IPS DF 6.9 (cell line): ENCODE measurements around the gene NMT2.
"Not testable (repeated sequence)": the region's sequence is repeated elsewhere in the genome, so short reads cannot be mapped to it uniquely, and the experiment has no call there.

Source experiments
- DNase-seq: peaks from one replicate; pipeline ENCODE4 v3.0.0-alpha.2; 2013; ENCODE audit warnings: low read depth, low spot score
- H3K27ac ChIP-seq: one replicate; pipeline ENCODE4 v1.5.1; 2013; ENCODE audit warnings: low read length, control low read depth
- H3K27me3 ChIP-seq: 2 replicates; pipeline ENCODE4 v1.6.1; 2013; ENCODE audit warnings: mild to moderate bottlenecking, low read length; ENCODE audit not compliant: control insufficient read depth, insufficient read depth
- H3K36me3 ChIP-seq: 2 replicates; pipeline ENCODE4 v1.6.1; 2013; ENCODE audit warnings: low read length; ENCODE audit not compliant: control insufficient read depth, insufficient read depth
- H3K4me1 ChIP-seq: 2 replicates; pipeline ENCODE4 v1.6.1; 2013; ENCODE audit warnings: low read length; ENCODE audit not compliant: control insufficient read depth, insufficient read depth
- H3K4me3 ChIP-seq: 2 replicates; pipeline ENCODE4 v1.5.1; 2013; ENCODE audit warnings: mild to moderate bottlenecking, low read length
- H3K9me3 ChIP-seq: 2 replicates; pipeline ENCODE4 v1.6.1; 2013; ENCODE audit warnings: low read length, inconsistent platforms; ENCODE audit not compliant: control insufficient read depth, insufficient read depth
- WGBS: extraction: QIAGEN DNeasy Blood & Tissue Kit; methylation state at CpG from one replicate; pipeline ENCODE4 v1.1.7; 2013; ENCODE audit warnings: mixed read lengths, missing lambda C conversion rate; ENCODE audit not compliant: insufficient read length, insufficient coverage; 5-methylcytosine and 5-hydroxymethylcytosine counted together

The NMT2 gene

GRCh38 chr10:15168291-15168785 is at the start of gene NMT2:
Gene NMT2, minus strand, starts transcription at chr10:15168693. Its CDS starts 81 bp downstream, at chr10:15168612.
- DNase-seq = peak; percentile 39
- H3K4me1 ChIP-seq = no peaks in the 10 kb centered on the region; the same call in 1 of the 2 replicates
- H3K9me3 ChIP-seq = no peaks in the 10 kb centered on the region
- no peaks in the 10 kb centered on the region for H3K36me3 ChIP-seq
- no CpG with 5 or more reads among the region's 70 CpGs for WGBS
- H3K4me3 ChIP-seq = peak within 1 kb of the TSS; percentile 77; the same call in 1 of the 2 replicates
- no peak within 1 kb of the TSS for H3K27ac ChIP-seq
- H3K27me3 ChIP-seq = no peaks in the 10 kb centered on the region

GRCh38 chr10:15216700-15217099 is 48.2 kb upstream of the NMT2 start:
- DNase-seq = no peak
- no peaks in the 10 kb centered on the region for H3K4me1 ChIP-seq
- no peaks in the 10 kb centered on the region for H3K9me3 ChIP-seq
- no peak overlapping the region for H3K4me3 ChIP-seq
- no peak overlapping the region for H3K27ac ChIP-seq
- H3K36me3 ChIP-seq = no peaks in the 10 kb centered on the region
- no CpG with 5 or more reads among the region's 6 CpGs for WGBS
- H3K27me3 ChIP-seq = no peaks in the 10 kb centered on the region

- no peak for DNase-seq
- no peaks in the 10 kb centered on the region for H3K4me1 ChIP-seq
- no peak overlapping the region for H3K4me3 ChIP-seq
- no peaks in the 10 kb centered on the region for H3K9me3 ChIP-seq
- no CpG with 5 or more reads among the region's 17 CpGs for WGBS
- H3K27me3 ChIP-seq = no peaks in the 10 kb centered on the region
- H3K36me3 ChIP-seq = no peaks in the 10 kb centered on the region
- H3K27ac ChIP-seq = no peak overlapping the region
Observed at GRCh38 chr10:15214237-15214636, 45.7 kb upstream of the NMT2 start.

- H3K9me3 ChIP-seq = no peaks in the 10 kb centered on the region
- no peaks in the 10 kb centered on the region for H3K4me1 ChIP-seq
- no peak overlapping the region for H3K27ac ChIP-seq
- no CpG with 5 or more reads among the region's 18 CpGs for WGBS
- H3K4me3 ChIP-seq = no peak overlapping the region
- no peaks in the 10 kb centered on the region for H3K36me3 ChIP-seq
- no peaks in the 10 kb centered on the region for H3K27me3 ChIP-seq
- DNase-seq = no peak
Observed at GRCh38 chr10:15213461-15213861, 45.0 kb upstream of the NMT2 start.

GRCh38 chr10:15211464-15211979 is 43.0 kb upstream of the NMT2 start:
- Histone ChIP-seq H3K27ac (no peak overlapping the region), H3K4me3 (no peak overlapping the region), H3K27me3 (no peaks in the 10 kb centered on the region), H3K36me3 (no peaks in the 10 kb centered on the region), H3K4me1 (no peaks in the 10 kb centered on the region), H3K9me3 (no peaks in the 10 kb centered on the region)
- no peak for DNase-seq
- no CpG with 5 or more reads among the region's 6 CpGs for WGBS

GRCh38 chr10:15210521-15210920 is 42.0 kb upstream of the NMT2 start:
- no peaks in the 10 kb centered on the region for H3K27me3 ChIP-seq
- no peaks in the 10 kb centered on the region for H3K36me3 ChIP-seq
- no peak overlapping the region for H3K27ac ChIP-seq
- DNase-seq = no peak
- no peaks in the 10 kb centered on the region for H3K4me1 ChIP-seq
- H3K4me3 ChIP-seq = no peak overlapping the region
- WGBS = no CpG with 5 or more reads among the region's 8 CpGs
- H3K9me3 ChIP-seq = no peaks in the 10 kb centered on the region

- H3K4me1 ChIP-seq = no peaks in the 10 kb centered on the region
- peak; percentile 68 for DNase-seq
- H3K27me3 ChIP-seq = no peaks in the 10 kb centered on the region
- H3K27ac ChIP-seq = no peak overlapping the region
- WGBS = no CpG with 5 or more reads among the region's 14 CpGs
- no peaks in the 10 kb centered on the region for H3K36me3 ChIP-seq
- H3K4me3 ChIP-seq = no peak overlapping the region
- no peaks in the 10 kb centered on the region for H3K9me3 ChIP-seq
Observed at GRCh38 chr10:15209827-15210509, 41.5 kb upstream of the NMT2 start.

GRCh38 chr10:15208221-15208620 is 39.7 kb upstream of the NMT2 start:
- Histone ChIP-seq H3K4me1 (no peaks in the 10 kb centered on the region), H3K4me3 (no peak overlapping the region), H3K9me3 (no peaks in the 10 kb centered on the region), H3K27me3 (no peaks in the 10 kb centered on the region), H3K27ac (no peak overlapping the region), H3K36me3 (no peaks in the 10 kb centered on the region)
- no CpG with 5 or more reads among the region's 2 CpGs for WGBS
- DNase-seq = no peak

- no CpG with 5 or more reads among the region's 4 CpGs for WGBS
- H3K4me1 ChIP-seq, H3K27ac ChIP-seq: not testable (repeated sequence)
Observed at GRCh38 chr10:15207410-15207809, 38.9 kb upstream of the NMT2 start.

GRCh38 chr10:15202639-15203038 is 34.1 kb upstream of the NMT2 start:
- DNase-seq = no peak
- no peaks in the 10 kb centered on the region for H3K9me3 ChIP-seq
- no peaks in the 10 kb centered on the region for H3K27me3 ChIP-seq
- no peaks in the 10 kb centered on the region for H3K4me1 ChIP-seq
- H3K4me3 ChIP-seq = no peak overlapping the region
- WGBS = no CpG with 5 or more reads among the region's 2 CpGs
- H3K27ac ChIP-seq = no peak overlapping the region
- no peaks in the 10 kb centered on the region for H3K36me3 ChIP-seq

More at GRCh38 chr10:15207410-15207809, 38.9 kb upstream of the NMT2 start:
- not testable (repeated sequence) for H3K4me3 ChIP-seq, H3K27me3 ChIP-seq, DNase-seq, H3K9me3 ChIP-seq, H3K36me3 ChIP-seq

- H3K27ac ChIP-seq, H3K27me3 ChIP-seq, DNase-seq, H3K4me1 ChIP-seq, H3K36me3 ChIP-seq, H3K4me3 ChIP-seq, H3K9me3 ChIP-seq: not testable (repeated sequence)
- no CpG with 5 or more reads among the region's 8 CpGs for WGBS
Observed at GRCh38 chr10:15202301-15202621, 33.8 kb upstream of the NMT2 start.
